Endothelial cell of umbilical vein (primary cell): Measurements from ENCODE around the gene CAPN8. TPM values are rescaled to one million over a fixed set of nuclear protein-coding genes. Genes with fewer than 3 reads are reported as not detected.

Source experiments
- BruUV-seq: library from RNA; stranded (reverse); fragments of 400-500 nt; replicated peaks from 2 replicates; lab custom pipeline; 2021; lab: Mats Ljungman, UMichigan
- CTCF ChIA-PET: fragments of 300-600, 350-600 bp; sonication (Branson Sonifier 250); formaldehyde crosslinking; loops from one replicate; lab custom pipeline; 2021; ENCODE audit warnings: antibody characterized with exemption, inconsistent platforms; lab: Charles Lee
- POLR2A ChIA-PET: fragments of 300-600, 350-600 bp; sonication (Branson Sonifier 250); formaldehyde crosslinking; loops from one replicate; lab custom pipeline; 2021; ENCODE audit warnings: antibody characterized with exemption, inconsistent platforms; lab: Charles Lee
- DNase-seq: peaks from one replicate; pipeline ENCODE4 v3.0.0-alpha.2; 2011; ENCODE audit warnings: low read depth, low spot score
- FAIRE-seq: peaks from 2 replicates; lab custom pipeline; 2011; peaks lifted over from hg19 to GRCh38; lab: Jason Lieb, UNC
- H2AFZ ChIP-seq: 2 replicates; pipeline ENCODE4 v1.6.0; 2012; ENCODE audit warnings: low read depth, low read length, control low read depth, inconsistent platforms
- H3K27ac ChIP-seq: 2 replicates; pipeline ENCODE4 v1.5.1; 2011; ENCODE audit warnings: low read depth, mild to moderate bottlenecking, control low read depth, low read length, moderate library complexity; ENCODE audit not compliant: insufficient read depth
- H3K27me3 ChIP-seq, 2 experiments: 2 replicates each; pipeline versions ENCODE4 v1.6.0 to v1.6.1; 2011; ENCODE audit warnings: low read length in 2 of 2, mixed read lengths in 1 of 2; ENCODE audit not compliant: control insufficient read depth in 2 of 2, insufficient read depth in 2 of 2
- H3K36me3 ChIP-seq, 2 experiments: 2 replicates in 1 of 2; 3 replicates in 1 of 2; pipeline ENCODE4 v1.5.1; 2011; ENCODE audit warnings: low read length in 2 of 2, mild to moderate bottlenecking in 1 of 2, moderate library complexity in 1 of 2; ENCODE audit not compliant: control insufficient read depth in 2 of 2, insufficient read depth in 2 of 2; ENCODE audit errors: extremely low read depth in 1 of 2
- H3K4me1 ChIP-seq: 3 replicates; pipeline ENCODE4 v1.5.1; 2011; ENCODE audit warnings: mild to moderate bottlenecking, low read length; ENCODE audit not compliant: control insufficient read depth, insufficient read depth; ENCODE audit errors: extremely low read depth
- H3K4me2 ChIP-seq: 2 replicates; pipeline ENCODE4 v1.6.1; 2011; ENCODE audit warnings: low read length, control low read depth, mixed read lengths; ENCODE audit not compliant: insufficient read depth
- H3K4me3 ChIP-seq, 3 experiments: fragments of 200-600 bp in 1 of 3; sonication (generic), shearing (Covaris generic) in 1 of 3; replicated peaks in 1 of 3; 2 replicates each; pipeline ENCODE4 v1.5.1; 2011 to 2016; ENCODE audit warnings: control low read depth in 3 of 3, low read length in 3 of 3, mild to moderate bottlenecking in 2 of 3, inconsistent platforms in 1 of 3, low read depth in 1 of 3, moderate library complexity in 1 of 3; ENCODE audit not compliant: insufficient read depth in 1 of 3
- H3K79me2 ChIP-seq: 2 replicates; pipeline ENCODE4 v1.6.0; 2012; ENCODE audit warnings: low read length, inconsistent platforms; ENCODE audit not compliant: control insufficient read depth, insufficient read depth
- H3K9ac ChIP-seq: replicated peaks from 2 replicates; pipeline ENCODE3; 2011; ENCODE audit warnings: low read length, control low read depth; ENCODE audit not compliant: insufficient read depth; ENCODE audit errors: extremely low read depth
- H3K9me1 ChIP-seq: replicated peaks from 3 replicates; pipeline ENCODE4 v1.6.0; 2011; ENCODE audit warnings: mild to moderate bottlenecking, low read length; ENCODE audit not compliant: control insufficient read depth, insufficient read depth; ENCODE audit errors: extremely low read depth
- H3K9me3 ChIP-seq: replicated peaks from 2 replicates; pipeline ENCODE4 v1.5.1; 2012; ENCODE audit warnings: low read length, inconsistent platforms; ENCODE audit not compliant: control insufficient read depth, insufficient read depth
- H4K20me1 ChIP-seq: replicated peaks from 2 replicates; pipeline ENCODE3; 2011; ENCODE audit warnings: mild to moderate bottlenecking, low read length; ENCODE audit not compliant: control insufficient read depth, insufficient read depth; ENCODE audit errors: extremely low read depth
- CTCF ChIP-seq, 2 donors: IDR thresholded peaks; 1 replicate in 1 of 2; 2 replicates in 1 of 2; pipeline ENCODE4 v1.5.1; 2011; ENCODE audit warnings: low read length in 2 of 2, mild to moderate bottlenecking in 2 of 2, moderate library complexity in 2 of 2, control low read depth in 1 of 2, inconsistent platforms in 1 of 2, low read depth in 1 of 2; ENCODE audit not compliant: insufficient read depth in 1 of 2; ENCODE audit errors: extremely low read depth in 1 of 2
- EZH2 ChIP-seq: IDR thresholded peaks from 2 replicates; pipeline ENCODE4 v1.6.1; 2012; ENCODE audit warnings: borderline replicate concordance, low read depth, mild to moderate bottlenecking, moderate library complexity, low read length, inconsistent platforms; ENCODE audit not compliant: severe bottlenecking
- FOS ChIP-seq: IDR thresholded peaks from 2 replicates; pipeline ENCODE4 v1.6.1; 2011; ENCODE audit warnings: mild to moderate bottlenecking, low read length, moderate library complexity, borderline replicate concordance; ENCODE audit not compliant: insufficient read depth
- GATA2 ChIP-seq: IDR thresholded peaks from 2 replicates; pipeline ENCODE4 v1.7.0; 2011; ENCODE audit warnings: low read depth, mild to moderate bottlenecking, moderate library complexity, mixed read lengths, low read length; ENCODE audit not compliant: insufficient read length, insufficient read depth
- JUN ChIP-seq: IDR thresholded peaks from 2 replicates; pipeline ENCODE4 v1.6.1; 2011; ENCODE audit warnings: borderline replicate concordance, low read depth; ENCODE audit not compliant: insufficient read length, insufficient read depth
- MAX ChIP-seq: IDR thresholded peaks from 2 replicates; pipeline ENCODE4 v1.6.1; 2011; ENCODE audit not compliant: insufficient read depth, insufficient read length
- MYC ChIP-seq: IDR thresholded peaks from one replicate; pipeline ENCODE4 v1.6.1; 2011; ENCODE audit warnings: mild to moderate bottlenecking, low read depth, low read length
- POLR2A ChIP-seq: IDR thresholded peaks from 2 replicates; pipeline ENCODE4 v1.6.1; 2012; ENCODE audit warnings: low read depth, mild to moderate bottlenecking, control low read depth, low read length
- POLR2AphosphoS5 ChIP-seq: IDR thresholded peaks from 2 replicates; pipeline ENCODE4 v1.6.1; 2012; ENCODE audit warnings: low read depth, mild to moderate bottlenecking, control low read depth, low read length, moderate library complexity; ENCODE audit not compliant: insufficient read depth
- dilution Hi-C: fragments of 300-500 bp; cut with MboI; formaldehyde crosslinking; loops from one replicate; pipeline ENCODE4 v1.15.0; 2019; ENCODE audit warnings: low sequenced_read_pairs; ENCODE audit not compliant: extremely low pct_ligation_motif_present
- intact Hi-C: fragments of 100-400 bp; cut with micrococcal nuclease; formaldehyde crosslinking; loops from one replicate; pipeline ENCODE4 v1.10.0; 2022
- polyA plus RNA-seq, 4 experiments: library from polyadenylated mRNA; depleted of rRNA in 3 of 4; stranded (reverse) in 3 of 4; unstranded in 1 of 4; fragments of >200 nt; gene quantifications; 2 replicates each; pipeline versions ENCODE4 v1.2.1 to v1.2.3, GENCODE V29; 2011 to 2012; ENCODE audit warnings: missing spikeins in 1 of 4
- total RNA-seq: library from RNA; stranded (reverse); gene quantifications from 2 replicates; pipeline ENCODE4 v1.2.3, GENCODE V29; 2021

Gene CAPN8
- total and polyA plus RNA-seq, 2 donors (not counting 3 experiments of a cell fraction or from before 2014, with no cell fraction given) = not detected

- no peak for DNase-seq
- Histone ChIP-seq H4K20me1 (no peaks in the 10 kb centered on the region), H3K27ac (no peak overlapping the region), H3K79me2 (no peaks in the 10 kb centered on the region), H3K4me1 (no peaks in the 10 kb centered on the region), H3K4me3 (no peak overlapping the region), H2AFZ (no peak overlapping the region), H3K9me1 (no peaks in the 10 kb centered on the region), H3K9me3 (no peaks in the 10 kb centered on the region), H3K36me3 (no peaks in the 10 kb centered on the region), H3K4me2 (no peak overlapping the region), H3K9ac (no peak overlapping the region), H3K27me3 (no peaks in the 10 kb centered on the region)
- dilution Hi-C loops (no loop called here), intact Hi-C loops (no loop called here)
- ChIA-PET CTCF (interaction anchor here (1.6 to 2.1 kb wide), 2 partner anchors 13 to 65 kb away, joined by 6 to 7 read pairs; no protein-coding TSS in a partner anchor), POLR2A (no interaction called here)
- FAIRE-seq = no peak
- TF ChIP-seq CTCF (IDR thresholded peaks at IDR 0.05; ENCODE audit: extremely low read depth in 1 of 2, insufficient read depth in 1 of 2, low read depth in 1 of 2, low read length in 2 of 2) (no peak), POLR2A (no peak)
- no TSS peak for BruUV-seq
Observed at GRCh38 chr1:223618680-223619079, 46.8 kb downstream of the CAPN8 start.

- Histone ChIP-seq H3K9me3 (no peaks in the 10 kb centered on the region), H3K4me2 (no peak overlapping the region), H3K79me2 (no peaks in the 10 kb centered on the region), H3K36me3 (no peaks in the 10 kb centered on the region), H4K20me1 (no peaks in the 10 kb centered on the region), H3K4me1 (no peaks in the 10 kb centered on the region), H3K4me3 (no peak overlapping the region), H3K9ac (no peak overlapping the region), H3K27me3 (no peaks in the 10 kb centered on the region), H3K9me1 (no peaks in the 10 kb centered on the region), H2AFZ (no peak overlapping the region), H3K27ac (no peak overlapping the region)
- CTCF ChIA-PET = interaction anchor here (0.8 to 1.6 kb wide), 4 partner anchors 10 to 484 kb away, joined by 3 to 10 read pairs (median 4); no protein-coding TSS in a partner anchor
- BruUV-seq = no TSS peak
- TF ChIP-seq MYC = no peak
- no peak for TF ChIP-seq GATA2
- no peak for TF ChIP-seq POLR2A
- no peak for TF ChIP-seq CTCF (IDR thresholded peaks at IDR 0.05; ENCODE audit: extremely low read depth in 1 of 2, insufficient read depth in 1 of 2, low read depth in 1 of 2, low read length in 2 of 2)
- no peak for TF ChIP-seq FOS
- no peak for TF ChIP-seq POLR2AphosphoS5
- no peak for TF ChIP-seq MAX
- TF ChIP-seq JUN = no peak
- no peak for TF ChIP-seq EZH2
- FAIRE-seq (no peak), DNase-seq (peak; percentile 72)
- intact Hi-C loops (no loop called here), dilution Hi-C loops (no loop called here)
- POLR2A ChIA-PET = no interaction called here
Observed at GRCh38 chr1:223617323-223618070, 48.0 kb downstream of the CAPN8 start.
